C4-2B (cell line): ENCODE measurements around the gene BCAR3.

Experiments
- CTCF ChIP-seq: fragments of 450-650 bp; conservative IDR thresholded peaks from 2 replicates; pipeline ENCODE4 v1.5.1; 2017; ENCODE audit warnings: mild to moderate bottlenecking
- ZFX ChIP-seq: fragments of 450-650 bp; IDR thresholded peaks from 2 replicates; pipeline ENCODE4 v1.6.1; 2017

GRCh38 chr1:93708734-93709481 is 27.3 kb upstream of the BCAR3 start:
- TF ChIP-seq CTCF: no peak
- TF ChIP-seq ZFX: no peak
